IMR-90 (cell line): ENCODE measurements around the gene CKLF. TPM values are rescaled to one million over a fixed set of nuclear protein-coding genes. Genes with fewer than 3 reads are reported as not detected.
A peak's percentile ranks its signal among the peaks of the same experiment; 100 is the strongest.

Experiments used
- ATAC-seq: fragments of 200-7000 bp; cut with Tn5 transposase; 2 replicates; pipeline ENCODE4 v1.9.1; 2020; ENCODE audit warnings: low read depth, mild to moderate bottlenecking, moderate library complexity
- BruUV-seq: library from RNA; stranded (reverse); fragments of 400-500 nt; replicated peaks from 2 replicates; lab custom pipeline; 2021; lab: Mats Ljungman, UMichigan
- CTCF ChIA-PET: fragments of 300-600 bp; formaldehyde crosslinking; extraction: SDS; loops from one replicate; lab custom pipeline; 2021; ENCODE audit warnings: antibody characterized with exemption; lab: Yijun Ruan, JAX
- POLR2A ChIA-PET: fragments of 300-600 bp; sonication (Branson Sonifier 250); formaldehyde crosslinking; loops from one replicate; lab custom pipeline; 2022; ENCODE audit warnings: antibody characterized with exemption; ENCODE audit not compliant: unreplicated experiment; lab: Charles Lee
- DNase-seq: peaks from one replicate; pipeline ENCODE4 v3.0.0; 2013
- H2AFZ ChIP-seq: replicated peaks from 2 replicates; pipeline ENCODE3; 2013; ENCODE audit warnings: low read length, mild to moderate bottlenecking; ENCODE audit not compliant: poor library complexity
- H2AK5ac ChIP-seq: 2 replicates; pipeline ENCODE4 v1.6.1; 2013; ENCODE audit warnings: low read depth, low read length, inconsistent platforms
- H2AK9ac ChIP-seq: replicated peaks from 2 replicates; pipeline ENCODE3; 2013; ENCODE audit warnings: mild to moderate bottlenecking, low read depth, low read length, moderate library complexity; ENCODE audit not compliant: poor library complexity
- H2BK120ac ChIP-seq: 2 replicates; pipeline ENCODE4 v1.6.1; 2013; ENCODE audit warnings: low read depth, low read length, inconsistent platforms
- H2BK15ac ChIP-seq: 3 replicates; pipeline ENCODE4 v1.6.1; 2013; ENCODE audit warnings: low read depth, low read length, inconsistent platforms
- H2BK20ac ChIP-seq: 2 replicates; pipeline ENCODE4 v1.6.1; 2013; ENCODE audit warnings: low read depth, mild to moderate bottlenecking, inconsistent platforms, low read length, moderate library complexity
- H2BK5ac ChIP-seq: 2 replicates; pipeline ENCODE4 v1.6.1; 2013; ENCODE audit warnings: mild to moderate bottlenecking, low read depth, low read length, inconsistent platforms; ENCODE audit not compliant: poor library complexity, severe bottlenecking
- H3K14ac ChIP-seq: replicated peaks from 2 replicates; pipeline ENCODE4 v1.6.1; 2013; ENCODE audit warnings: low read depth, low read length, inconsistent platforms
- H3K18ac ChIP-seq: 2 replicates; pipeline ENCODE4 v1.6.1; 2013; ENCODE audit warnings: low read depth, low read length, control low read depth
- H3K23ac ChIP-seq: 2 replicates; pipeline ENCODE4 v1.6.1; 2013; ENCODE audit warnings: low read depth, low read length, inconsistent platforms
- H3K27ac ChIP-seq: 2 replicates; pipeline ENCODE4 v1.5.1; 2013; ENCODE audit warnings: mild to moderate bottlenecking, control low read depth, low read length; ENCODE audit not compliant: insufficient read depth
- H3K27me3 ChIP-seq: 2 replicates; pipeline ENCODE4 v1.6.1; 2013; ENCODE audit warnings: low read length; ENCODE audit not compliant: control insufficient read depth, insufficient read depth
- H3K36me3 ChIP-seq: 2 replicates; pipeline ENCODE4 v1.6.1; 2013; ENCODE audit warnings: low read length, mixed read lengths; ENCODE audit not compliant: control insufficient read depth, insufficient read depth
- H3K4ac ChIP-seq: 2 replicates; pipeline ENCODE4 v1.6.1; 2013; ENCODE audit warnings: low read depth, low read length, inconsistent platforms
- H3K4me1 ChIP-seq: 2 replicates; pipeline ENCODE4 v1.6.1; 2013; ENCODE audit warnings: low read length, mixed read lengths; ENCODE audit not compliant: control insufficient read depth, insufficient read depth
- H3K4me2 ChIP-seq: 2 replicates; pipeline ENCODE4 v1.6.1; 2013; ENCODE audit warnings: low read depth, mild to moderate bottlenecking, control low read depth, low read length, moderate library complexity
- H3K4me3 ChIP-seq: 2 replicates; pipeline ENCODE4 v1.5.1; 2013; ENCODE audit warnings: low read depth, mild to moderate bottlenecking, control low read depth, low read length, moderate library complexity; ENCODE audit not compliant: insufficient read depth
- H3K56ac ChIP-seq: 2 replicates; pipeline ENCODE4 v1.6.1; 2013; ENCODE audit warnings: low read length, inconsistent platforms; ENCODE audit not compliant: insufficient read depth; ENCODE audit errors: extremely low read depth
- H3K79me1 ChIP-seq, 2 experiments: 2 replicates each; pipeline ENCODE4 v1.6.1; 2013; ENCODE audit warnings: low read length in 2 of 2, inconsistent platforms in 1 of 2, low read depth in 1 of 2
- H3K9ac ChIP-seq: 2 replicates; pipeline ENCODE4 v1.6.1; 2013; ENCODE audit warnings: low read depth, low read length, control low read depth
- H3K9me1 ChIP-seq: 2 replicates; pipeline ENCODE4 v1.6.1; 2013; ENCODE audit warnings: low read length, inconsistent platforms; ENCODE audit not compliant: insufficient read depth
- H3K9me3 ChIP-seq: 2 replicates; pipeline ENCODE4 v1.6.1; 2013; ENCODE audit warnings: low read length; ENCODE audit not compliant: control insufficient read depth, insufficient read depth
- H4K20me1 ChIP-seq: 2 replicates; pipeline ENCODE4 v1.6.1; 2013; ENCODE audit warnings: low read length, inconsistent platforms; ENCODE audit not compliant: insufficient read depth
- H4K5ac ChIP-seq: 2 replicates; pipeline ENCODE4 v1.6.1; 2013; ENCODE audit warnings: mild to moderate bottlenecking, low read depth, low read length, control low read depth
- H4K8ac ChIP-seq, 2 experiments: 2 replicates each; pipeline ENCODE4 v1.6.1; 2013; ENCODE audit warnings: low read depth in 2 of 2, low read length in 2 of 2, control low read depth in 1 of 2, inconsistent platforms in 1 of 2
- H4K91ac ChIP-seq: 2 replicates; pipeline ENCODE4 v1.6.1; 2013; ENCODE audit warnings: low read depth, low read length, inconsistent platforms; ENCODE audit not compliant: insufficient read depth
- CHD1 ChIP-seq: IDR thresholded peaks from 2 replicates; pipeline ENCODE4 v1.6.1; 2012; ENCODE audit warnings: low read depth, low read length, improper control_type of control experiment
- FOS ChIP-seq: fragments of 150-350 bp; IDR thresholded peaks from 2 replicates; pipeline ENCODE4 v1.6.1; 2016; ENCODE audit warnings: low read depth, low read length
- MAFK ChIP-seq: IDR thresholded peaks from 2 replicates; pipeline ENCODE4 v1.6.1; 2012; ENCODE audit warnings: low read depth, low read length, improper control_type of control experiment
- RCOR1 ChIP-seq: IDR thresholded peaks from 2 replicates; pipeline ENCODE4 v1.6.1; 2012; ENCODE audit warnings: mild to moderate bottlenecking, low read length, improper control_type of control experiment; ENCODE audit not compliant: insufficient replicate concordance
- WGBS, 2 experiments: methylation state at CpG; one replicate each; pipeline versions ENCODE4 v1.1.5 to v1.1.7; 2013; ENCODE audit warnings: missing lambda C conversion rate in 2 of 2; ENCODE audit not compliant: insufficient read length in 1 of 2; ENCODE audit errors: extremely low coverage in 2 of 2; 5-methylcytosine and 5-hydroxymethylcytosine counted together
- dilution Hi-C: fragments of 300-500 bp; cut with HindIII; formaldehyde crosslinking; loops from one replicate; pipeline ENCODE4 v1.14.3; 2018; ENCODE audit warnings: low sequenced_read_pairs; ENCODE audit not compliant: unreplicated experiment
- in situ Hi-C: fragments of 300-500 bp; cut with MboI; formaldehyde crosslinking; loops from 3 replicates; pipeline ENCODE4 v1.14.3; 2019; ENCODE audit warnings: low sequenced_read_pairs, inconsistent platforms, mixed read lengths
- intact Hi-C: fragments of 100-400 bp; cut with micrococcal nuclease; formaldehyde crosslinking; loops from 2 replicates; pipeline ENCODE4 v1.10.0; 2022
- polyA plus RNA-seq, 3 experiments: library from polyadenylated mRNA; depleted of rRNA; stranded (reverse); fragments of >200 nt; gene quantifications; 2 replicates each; pipeline ENCODE4 v1.2.3, GENCODE V29; 2012; ENCODE audit warnings: low replicate concordance in 1 of 3
- total RNA-seq: library from RNA; depleted of rRNA; stranded (reverse); fragments of >200 nt; gene quantifications from 2 replicates; pipeline ENCODE4 v1.2.3, GENCODE V29; 2012
- TF ChIP-seq, protein P1 (sequence below): conservative IDR thresholded peaks from 2 replicates; pipeline ENCODE4 v1.5.1; 2012; ENCODE audit warnings: mild to moderate bottlenecking, low read depth, low read length, improper control_type of control experiment
- TF ChIP-seq, protein P2 (sequence below): fragments of 150-350 bp; IDR thresholded peaks from 2 replicates; pipeline ENCODE4 v1.6.1; 2017; ENCODE audit warnings: mild to moderate bottlenecking, antibody characterized with exemption, low read length, low read depth

CKLF gene
- total and polyA plus RNA-seq, 2 of the 4 experiments (the other 2 are of a cell fraction): 60.8 to 92.2 TPM

DNA sequence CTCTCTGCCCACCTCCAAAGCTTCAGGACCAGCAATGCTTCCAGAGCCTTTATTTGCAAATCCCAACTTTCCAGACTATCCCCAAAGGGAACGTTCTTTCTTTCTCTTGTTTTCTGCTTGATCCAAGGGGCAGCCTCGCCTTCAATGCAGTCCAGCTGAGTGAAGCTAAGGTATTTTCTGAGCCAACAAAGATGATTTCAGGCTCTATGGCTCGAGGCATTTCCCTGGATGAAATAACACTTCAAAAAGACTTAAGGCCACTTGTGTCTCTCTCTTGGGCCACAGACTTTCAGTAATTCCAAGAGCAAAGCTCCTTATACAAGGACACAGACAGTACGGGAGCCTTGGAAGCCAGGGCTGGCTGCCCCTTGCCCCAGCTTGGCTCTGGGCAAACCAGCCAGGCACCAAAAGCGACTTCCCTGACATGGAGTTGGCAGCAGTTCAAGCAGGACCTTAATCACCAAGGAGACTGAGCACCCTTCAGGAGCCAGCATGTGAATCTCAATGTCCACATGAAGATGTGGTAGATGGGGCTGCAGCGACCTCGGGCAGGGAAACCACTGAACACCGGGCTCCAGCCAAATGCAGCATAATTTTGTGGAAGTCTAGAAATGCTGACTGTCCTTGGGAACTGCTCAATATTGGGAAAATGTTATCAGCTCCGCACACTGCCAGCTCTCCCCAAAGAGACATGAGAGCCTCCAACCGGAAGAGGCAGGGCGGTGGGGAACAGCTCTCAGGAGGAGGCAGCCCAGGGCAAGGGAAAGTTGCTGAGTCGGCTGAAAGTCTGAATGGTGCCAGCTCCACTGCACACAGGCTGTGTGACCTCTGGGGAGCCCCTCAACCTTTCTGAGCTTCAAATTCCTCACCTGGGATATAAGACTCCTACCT, 41.4 kb upstream of the CKLF start:
- H2BK20ac ChIP-seq: peak overlapping the region; percentile 63
- ChIA-PET POLR2A (no interaction called here), CTCF (interaction anchor here (0.9 to 1.5 kb wide), 4 partner anchors 11 to 103 kb away, joined by 3 to 4 read pairs (median 3); no protein-coding TSS in a partner anchor)
- TSS peak; percentile 39 for BruUV-seq
- intact Hi-C loops: no loop called here
- no peak overlapping the region for H3K4me3 ChIP-seq
- H3K36me3 ChIP-seq: peaks cover 3% of the 10 kb centered on the region; the same call in 1 of the 2 replicates
- H3K4me1 ChIP-seq: peaks cover 22% of the 10 kb centered on the region
- peak overlapping the region; percentile 64 for H3K4ac ChIP-seq
- TF ChIP-seq RCOR1: no peak
- TF ChIP-seq, protein P1, sequence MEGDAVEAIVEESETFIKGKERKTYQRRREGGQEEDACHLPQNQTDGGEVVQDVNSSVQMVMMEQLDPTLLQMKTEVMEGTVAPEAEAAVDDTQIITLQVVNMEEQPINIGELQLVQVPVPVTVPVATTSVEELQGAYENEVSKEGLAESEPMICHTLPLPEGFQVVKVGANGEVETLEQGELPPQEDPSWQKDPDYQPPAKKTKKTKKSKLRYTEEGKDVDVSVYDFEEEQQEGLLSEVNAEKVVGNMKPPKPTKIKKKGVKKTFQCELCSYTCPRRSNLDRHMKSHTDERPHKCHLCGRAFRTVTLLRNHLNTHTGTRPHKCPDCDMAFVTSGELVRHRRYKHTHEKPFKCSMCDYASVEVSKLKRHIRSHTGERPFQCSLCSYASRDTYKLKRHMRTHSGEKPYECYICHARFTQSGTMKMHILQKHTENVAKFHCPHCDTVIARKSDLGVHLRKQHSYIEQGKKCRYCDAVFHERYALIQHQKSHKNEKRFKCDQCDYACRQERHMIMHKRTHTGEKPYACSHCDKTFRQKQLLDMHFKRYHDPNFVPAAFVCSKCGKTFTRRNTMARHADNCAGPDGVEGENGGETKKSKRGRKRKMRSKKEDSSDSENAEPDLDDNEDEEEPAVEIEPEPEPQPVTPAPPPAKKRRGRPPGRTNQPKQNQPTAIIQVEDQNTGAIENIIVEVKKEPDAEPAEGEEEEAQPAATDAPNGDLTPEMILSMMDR: no peak
- TF ChIP-seq MAFK: peak; percentile 97
- TF ChIP-seq FOS: no peak
- no peak for TF ChIP-seq CHD1
- TF ChIP-seq, protein P2, sequence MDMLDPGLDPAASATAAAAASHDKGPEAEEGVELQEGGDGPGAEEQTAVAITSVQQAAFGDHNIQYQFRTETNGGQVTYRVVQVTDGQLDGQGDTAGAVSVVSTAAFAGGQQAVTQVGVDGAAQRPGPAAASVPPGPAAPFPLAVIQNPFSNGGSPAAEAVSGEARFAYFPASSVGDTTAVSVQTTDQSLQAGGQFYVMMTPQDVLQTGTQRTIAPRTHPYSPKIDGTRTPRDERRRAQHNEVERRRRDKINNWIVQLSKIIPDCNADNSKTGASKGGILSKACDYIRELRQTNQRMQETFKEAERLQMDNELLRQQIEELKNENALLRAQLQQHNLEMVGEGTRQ: no peak
- DNase-seq (no peak), ATAC-seq (no peak)
- in situ Hi-C loops: no loop called here
- H3K9me3 ChIP-seq: no peaks in the 10 kb centered on the region
- H3K27me3 ChIP-seq: no peaks in the 10 kb centered on the region
- H3K18ac ChIP-seq: 0 out of 2 replicates have a peak overlapping the region, but pooled peaks have one; percentile 2
- no peak overlapping the region for H2BK5ac ChIP-seq
- peak overlapping the region; percentile 76 for H2BK120ac ChIP-seq
- dilution Hi-C loops: no loop called here
- H3K14ac ChIP-seq: no peak overlapping the region
- H3K23ac ChIP-seq: no peak overlapping the region
- H3K56ac ChIP-seq: no peak overlapping the region
- H4K91ac ChIP-seq: peak overlapping the region; percentile 65; the same call in 1 of the 2 replicates
- no peak overlapping the region for H3K27ac ChIP-seq
- peaks cover 2% of the 10 kb centered on the region; the same call in 1 of the 2 replicates for H4K20me1 ChIP-seq
- no peak overlapping the region; the same call in 2 of the 3 replicates for H2BK15ac ChIP-seq
- H3K9me1 ChIP-seq: peaks cover 33% of the 10 kb centered on the region
- no peak overlapping the region for H2AFZ ChIP-seq
- 91% methylated on average over 6 of the region's 12 CpGs; no CpG with 5 or more reads in 1 of the 2 experiments for WGBS, 2 experiments
- no peak overlapping the region for H3K9ac ChIP-seq
- peak overlapping the region; percentile 39 for H2AK9ac ChIP-seq
- H2AK5ac ChIP-seq: peak overlapping the region; percentile 50; the same call in 1 of the 2 replicates
- H4K5ac ChIP-seq: no peak overlapping the region
- H3K79me1 ChIP-seq: peaks cover 0 to 17% of the 10 kb centered on the region in 2 experiments; a peak in 2 of 4 replicates
- no peak overlapping the region for H3K4me2 ChIP-seq
- peak overlapping the region in 1 of 2 experiments; percentile 15; a peak in 1 of 4 replicates for H4K8ac ChIP-seq
